Endothelial cell of umbilical vein (primary cell): ENCODE results near the gene LY6G6C. TPM values are rescaled to one million over a fixed set of nuclear protein-coding genes. Genes with fewer than 3 reads are reported as not detected.

Source experiments
- BruUV-seq: library from RNA; stranded (reverse); fragments of 400-500 nt; replicated peaks from 2 replicates; lab custom pipeline; 2021; lab: Mats Ljungman, UMichigan
- CTCF ChIA-PET: fragments of 300-600, 350-600 bp; sonication (Branson Sonifier 250); formaldehyde crosslinking; loops from one replicate; lab custom pipeline; 2021; ENCODE audit warnings: antibody characterized with exemption, inconsistent platforms; lab: Charles Lee
- POLR2A ChIA-PET: fragments of 300-600, 350-600 bp; sonication (Branson Sonifier 250); formaldehyde crosslinking; loops from one replicate; lab custom pipeline; 2021; ENCODE audit warnings: antibody characterized with exemption, inconsistent platforms; lab: Charles Lee
- DNase-seq: peaks from one replicate; pipeline ENCODE4 v3.0.0-alpha.2; 2011; ENCODE audit warnings: low read depth, low spot score
- FAIRE-seq: peaks from 2 replicates; lab custom pipeline; 2011; peaks lifted over from hg19 to GRCh38; lab: Jason Lieb, UNC
- H2AFZ ChIP-seq: 2 replicates; pipeline ENCODE4 v1.6.0; 2012; ENCODE audit warnings: low read depth, low read length, control low read depth, inconsistent platforms
- H3K27ac ChIP-seq: 2 replicates; pipeline ENCODE4 v1.5.1; 2011; ENCODE audit warnings: low read depth, mild to moderate bottlenecking, control low read depth, low read length, moderate library complexity; ENCODE audit not compliant: insufficient read depth
- H3K27me3 ChIP-seq, 2 experiments: 2 replicates each; pipeline versions ENCODE4 v1.6.0 to v1.6.1; 2011; ENCODE audit warnings: low read length in 2 of 2, mixed read lengths in 1 of 2; ENCODE audit not compliant: control insufficient read depth in 2 of 2, insufficient read depth in 2 of 2
- H3K36me3 ChIP-seq, 2 experiments: 2 replicates in 1 of 2; 3 replicates in 1 of 2; pipeline ENCODE4 v1.5.1; 2011; ENCODE audit warnings: low read length in 2 of 2, mild to moderate bottlenecking in 1 of 2, moderate library complexity in 1 of 2; ENCODE audit not compliant: control insufficient read depth in 2 of 2, insufficient read depth in 2 of 2; ENCODE audit errors: extremely low read depth in 1 of 2
- H3K4me1 ChIP-seq: 3 replicates; pipeline ENCODE4 v1.5.1; 2011; ENCODE audit warnings: mild to moderate bottlenecking, low read length; ENCODE audit not compliant: control insufficient read depth, insufficient read depth; ENCODE audit errors: extremely low read depth
- H3K4me2 ChIP-seq: 2 replicates; pipeline ENCODE4 v1.6.1; 2011; ENCODE audit warnings: low read length, control low read depth, mixed read lengths; ENCODE audit not compliant: insufficient read depth
- H3K4me3 ChIP-seq, 3 experiments: fragments of 200-600 bp in 1 of 3; sonication (generic), shearing (Covaris generic) in 1 of 3; replicated peaks in 1 of 3; 2 replicates each; pipeline ENCODE4 v1.5.1; 2011 to 2016; ENCODE audit warnings: control low read depth in 3 of 3, low read length in 3 of 3, mild to moderate bottlenecking in 2 of 3, inconsistent platforms in 1 of 3, low read depth in 1 of 3, moderate library complexity in 1 of 3; ENCODE audit not compliant: insufficient read depth in 1 of 3
- H3K79me2 ChIP-seq: 2 replicates; pipeline ENCODE4 v1.6.0; 2012; ENCODE audit warnings: low read length, inconsistent platforms; ENCODE audit not compliant: control insufficient read depth, insufficient read depth
- H3K9ac ChIP-seq: replicated peaks from 2 replicates; pipeline ENCODE3; 2011; ENCODE audit warnings: low read length, control low read depth; ENCODE audit not compliant: insufficient read depth; ENCODE audit errors: extremely low read depth
- H3K9me1 ChIP-seq: replicated peaks from 3 replicates; pipeline ENCODE4 v1.6.0; 2011; ENCODE audit warnings: mild to moderate bottlenecking, low read length; ENCODE audit not compliant: control insufficient read depth, insufficient read depth; ENCODE audit errors: extremely low read depth
- H3K9me3 ChIP-seq: replicated peaks from 2 replicates; pipeline ENCODE4 v1.5.1; 2012; ENCODE audit warnings: low read length, inconsistent platforms; ENCODE audit not compliant: control insufficient read depth, insufficient read depth
- H4K20me1 ChIP-seq: replicated peaks from 2 replicates; pipeline ENCODE3; 2011; ENCODE audit warnings: mild to moderate bottlenecking, low read length; ENCODE audit not compliant: control insufficient read depth, insufficient read depth; ENCODE audit errors: extremely low read depth
- CTCF ChIP-seq, 2 donors: IDR thresholded peaks; 1 replicate in 1 of 2; 2 replicates in 1 of 2; pipeline ENCODE4 v1.5.1; 2011; ENCODE audit warnings: low read length in 2 of 2, mild to moderate bottlenecking in 2 of 2, moderate library complexity in 2 of 2, control low read depth in 1 of 2, inconsistent platforms in 1 of 2, low read depth in 1 of 2; ENCODE audit not compliant: insufficient read depth in 1 of 2; ENCODE audit errors: extremely low read depth in 1 of 2
- EZH2 ChIP-seq: IDR thresholded peaks from 2 replicates; pipeline ENCODE4 v1.6.1; 2012; ENCODE audit warnings: borderline replicate concordance, low read depth, mild to moderate bottlenecking, moderate library complexity, low read length, inconsistent platforms; ENCODE audit not compliant: severe bottlenecking
- FOS ChIP-seq: IDR thresholded peaks from 2 replicates; pipeline ENCODE4 v1.6.1; 2011; ENCODE audit warnings: mild to moderate bottlenecking, low read length, moderate library complexity, borderline replicate concordance; ENCODE audit not compliant: insufficient read depth
- GATA2 ChIP-seq: IDR thresholded peaks from 2 replicates; pipeline ENCODE4 v1.7.0; 2011; ENCODE audit warnings: low read depth, mild to moderate bottlenecking, moderate library complexity, mixed read lengths, low read length; ENCODE audit not compliant: insufficient read length, insufficient read depth
- JUN ChIP-seq: IDR thresholded peaks from 2 replicates; pipeline ENCODE4 v1.6.1; 2011; ENCODE audit warnings: borderline replicate concordance, low read depth; ENCODE audit not compliant: insufficient read length, insufficient read depth
- MAX ChIP-seq: IDR thresholded peaks from 2 replicates; pipeline ENCODE4 v1.6.1; 2011; ENCODE audit not compliant: insufficient read depth, insufficient read length
- MYC ChIP-seq: IDR thresholded peaks from one replicate; pipeline ENCODE4 v1.6.1; 2011; ENCODE audit warnings: mild to moderate bottlenecking, low read depth, low read length
- POLR2A ChIP-seq: IDR thresholded peaks from 2 replicates; pipeline ENCODE4 v1.6.1; 2012; ENCODE audit warnings: low read depth, mild to moderate bottlenecking, control low read depth, low read length
- POLR2AphosphoS5 ChIP-seq: IDR thresholded peaks from 2 replicates; pipeline ENCODE4 v1.6.1; 2012; ENCODE audit warnings: low read depth, mild to moderate bottlenecking, control low read depth, low read length, moderate library complexity; ENCODE audit not compliant: insufficient read depth
- dilution Hi-C: fragments of 300-500 bp; cut with MboI; formaldehyde crosslinking; loops from one replicate; pipeline ENCODE4 v1.15.0; 2019; ENCODE audit warnings: low sequenced_read_pairs; ENCODE audit not compliant: extremely low pct_ligation_motif_present
- intact Hi-C: fragments of 100-400 bp; cut with micrococcal nuclease; formaldehyde crosslinking; loops from one replicate; pipeline ENCODE4 v1.10.0; 2022
- polyA plus RNA-seq, 4 experiments: library from polyadenylated mRNA; depleted of rRNA in 3 of 4; stranded (reverse) in 3 of 4; unstranded in 1 of 4; fragments of >200 nt; gene quantifications; 2 replicates each; pipeline versions ENCODE4 v1.2.1 to v1.2.3, GENCODE V29; 2011 to 2012; ENCODE audit warnings: missing spikeins in 1 of 4
- total RNA-seq: library from RNA; stranded (reverse); gene quantifications from 2 replicates; pipeline ENCODE4 v1.2.3, GENCODE V29; 2021

Gene LY6G6C
- total and polyA plus RNA-seq, 2 donors (not counting 3 experiments of a cell fraction or from before 2014, with no cell fraction given) = 0.33 TPM; not detected in 1

- H2AFZ ChIP-seq = no peak overlapping the region
- H3K4me1 ChIP-seq = peaks cover 10% of the 10 kb centered on the region
- no peaks in the 10 kb centered on the region for H3K9me1 ChIP-seq
- BruUV-seq = no TSS peak
- H3K9ac ChIP-seq = no peak overlapping the region
- H3K79me2 ChIP-seq = no peaks in the 10 kb centered on the region
- ChIA-PET CTCF (interaction anchor here (1.0 to 2.1 kb wide), 2 partner anchors 14 to 142 kb away, joined by 3 to 5 read pairs; no protein-coding TSS in a partner anchor), POLR2A (no interaction called here)
- FAIRE-seq = no peak
- no peak overlapping the region for H3K4me2 ChIP-seq
- DNase-seq = no peak
- H3K27me3 ChIP-seq = no peaks in the 10 kb centered on the region
- intact Hi-C loops = no loop called here
- TF ChIP-seq CTCF (IDR thresholded peaks at IDR 0.05; ENCODE audit: extremely low read depth in 1 of 2, insufficient read depth in 1 of 2, low read depth in 1 of 2, low read length in 2 of 2) (no peak), JUN (no peak), MYC (no peak), EZH2 (no peak), POLR2A (no peak), FOS (no peak), MAX (no peak), POLR2AphosphoS5 (no peak), GATA2 (no peak)
- H3K36me3 ChIP-seq = peaks cover 0 to 34% of the 10 kb centered on the region in 2 experiments
- dilution Hi-C loops = no loop called here
- no peak overlapping the region for H3K27ac ChIP-seq
- H4K20me1 ChIP-seq = no peaks in the 10 kb centered on the region
- no peaks in the 10 kb centered on the region for H3K9me3 ChIP-seq
- no peak overlapping the region for H3K4me3 ChIP-seq
Measured at GRCh38 chr6:31687321-31687720, 34.2 kb downstream of the LY6G6C start.
